Islet precursor cell (in vitro differentiated cells): ENCODE results near the gene DPP10.
A peak's percentile ranks its signal among the peaks of the same experiment; 100 is the strongest.

Experiments
- DNase-seq: peaks from one replicate; pipeline ENCODE4 v3.0.0-alpha.2; 2018

The DPP10 gene

DNA sequence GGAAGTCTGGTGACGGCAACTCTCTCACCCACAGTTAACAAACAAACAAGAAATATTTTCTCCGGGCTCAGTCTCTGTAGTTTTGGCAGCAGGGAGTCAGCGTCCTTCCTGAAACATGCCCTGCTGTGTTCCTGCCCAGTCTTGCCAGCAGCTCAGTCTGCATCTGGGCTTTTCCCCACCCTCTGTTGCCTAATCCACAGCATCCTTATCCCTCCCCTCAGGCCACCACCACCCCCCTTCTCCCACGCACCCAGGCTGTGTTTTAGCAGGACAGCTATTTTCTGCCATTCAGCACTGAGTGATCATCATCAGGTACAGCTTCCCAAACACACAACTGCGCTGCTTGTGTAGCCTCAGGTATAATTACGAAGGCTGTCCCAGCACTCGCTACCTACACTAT is 168.2 kb downstream of the DPP10 start:
- peak; percentile 62 for DNase-seq

DNA sequence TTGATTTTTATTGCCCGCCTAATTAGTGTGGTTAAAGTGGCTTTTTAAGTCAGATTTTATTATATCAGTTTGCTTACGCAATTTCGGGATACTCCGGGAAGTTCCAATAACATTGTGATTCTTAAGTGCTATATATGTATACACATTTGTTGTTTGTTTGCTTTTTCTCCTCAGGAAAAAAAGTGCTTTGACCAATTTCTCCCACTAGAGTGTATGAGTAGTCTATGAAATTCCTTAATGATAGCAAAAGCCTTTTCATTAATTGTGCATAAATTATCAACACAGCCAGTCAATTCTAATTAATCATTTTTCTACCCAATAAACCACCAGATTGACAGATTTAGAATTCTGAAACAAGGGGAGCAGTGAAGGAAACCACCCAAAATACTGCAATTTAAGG is 172.2 kb downstream of the DPP10 start:
- DNase-seq = no peak

DNA sequence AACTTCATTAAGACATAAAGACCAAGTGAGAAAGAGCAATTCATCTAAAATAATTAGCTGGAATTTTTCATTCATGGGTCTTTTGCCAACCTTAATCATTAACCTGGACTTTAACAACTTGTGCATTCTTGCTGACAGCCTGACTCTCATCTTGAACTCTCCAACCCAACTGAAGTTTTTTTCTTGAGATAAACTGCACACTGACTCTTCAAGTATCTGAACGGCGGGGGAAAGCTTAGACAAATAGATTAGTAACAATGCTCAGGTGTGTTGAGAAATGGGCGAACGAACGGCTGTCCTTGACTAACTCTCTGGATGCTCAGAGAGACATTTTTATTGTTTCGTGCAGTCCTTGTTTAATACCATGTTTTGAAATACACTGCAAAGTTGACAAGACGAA is 186.0 kb downstream of the DPP10 start:
- DNase-seq = no peak

DNA sequence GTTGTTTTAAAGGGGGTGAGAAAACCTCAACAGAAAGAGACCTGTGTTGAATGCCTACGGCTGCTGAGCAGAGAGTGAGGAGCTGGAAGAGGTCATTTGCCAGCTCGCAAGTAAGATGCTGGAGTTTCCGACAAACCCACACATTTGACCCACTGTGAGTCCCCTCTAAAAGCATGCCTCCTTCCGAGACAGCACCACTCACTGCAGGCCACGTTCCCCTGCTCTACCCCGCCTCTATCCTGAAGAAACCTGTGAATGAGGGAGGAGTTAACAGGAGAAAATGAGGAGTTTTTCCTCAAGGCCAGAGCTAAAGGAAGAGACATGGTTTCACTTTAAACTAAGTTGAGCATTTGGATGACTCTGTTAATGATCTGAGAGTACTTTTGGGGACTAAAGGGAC is 188.7 kb downstream of the DPP10 start:
- no peak for DNase-seq

DNA sequence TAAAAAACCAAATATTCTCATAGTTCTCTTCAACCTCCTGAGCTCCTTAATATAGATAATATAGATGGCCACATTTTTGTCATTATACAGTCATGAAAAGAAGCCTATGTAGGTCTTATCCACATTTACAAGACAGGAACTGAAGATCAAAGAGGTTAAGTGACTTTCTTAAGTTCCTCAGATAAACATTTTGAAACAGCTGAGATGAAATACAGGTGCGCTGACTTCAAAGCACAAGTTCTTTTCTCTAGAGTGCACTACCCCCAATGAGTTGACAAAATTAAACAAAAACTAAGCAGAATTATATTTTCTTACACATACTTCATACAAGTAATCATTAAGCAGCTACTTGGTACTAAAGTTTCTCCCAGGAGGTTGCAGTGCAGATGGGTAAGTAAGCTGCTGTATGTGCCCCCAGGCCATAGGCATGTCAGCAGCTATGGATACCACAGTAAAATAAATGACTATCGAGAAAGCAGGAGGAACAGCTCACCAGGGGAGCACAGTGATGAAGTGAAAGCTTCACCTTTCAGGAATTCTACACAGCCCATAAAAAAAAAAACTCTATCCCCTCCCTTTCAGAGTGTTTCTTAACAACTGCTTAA is 199.8 kb downstream of the DPP10 start:
- peak; percentile 68 for DNase-seq

DNA sequence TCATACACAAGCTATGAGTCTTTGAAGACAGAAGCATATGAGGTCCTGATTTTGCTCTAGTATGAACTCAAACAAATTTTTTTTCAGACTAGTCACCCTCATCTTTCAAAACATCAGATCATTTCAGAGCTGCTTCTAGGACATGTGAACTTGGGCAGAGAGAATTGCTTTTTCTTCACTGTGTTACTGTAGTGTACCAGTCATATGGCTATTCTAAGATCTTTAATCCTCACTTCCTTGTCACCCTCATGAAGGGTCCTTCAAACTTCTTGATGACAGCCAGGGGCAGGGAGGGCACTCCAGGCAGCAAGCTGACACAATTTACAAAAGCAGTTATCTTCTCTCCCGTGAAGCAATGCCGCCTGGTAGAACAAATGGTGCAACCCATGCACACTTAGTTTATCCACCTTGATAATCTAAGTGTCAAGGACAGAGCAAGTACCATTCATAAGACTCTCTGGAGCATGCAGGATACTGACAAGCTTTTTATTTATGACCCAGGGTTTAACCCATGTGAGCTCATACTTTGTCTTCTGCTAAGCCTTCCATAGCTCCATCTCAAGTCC is 200.6 kb downstream of the DPP10 start:
- DNase-seq = no peak

DNA sequence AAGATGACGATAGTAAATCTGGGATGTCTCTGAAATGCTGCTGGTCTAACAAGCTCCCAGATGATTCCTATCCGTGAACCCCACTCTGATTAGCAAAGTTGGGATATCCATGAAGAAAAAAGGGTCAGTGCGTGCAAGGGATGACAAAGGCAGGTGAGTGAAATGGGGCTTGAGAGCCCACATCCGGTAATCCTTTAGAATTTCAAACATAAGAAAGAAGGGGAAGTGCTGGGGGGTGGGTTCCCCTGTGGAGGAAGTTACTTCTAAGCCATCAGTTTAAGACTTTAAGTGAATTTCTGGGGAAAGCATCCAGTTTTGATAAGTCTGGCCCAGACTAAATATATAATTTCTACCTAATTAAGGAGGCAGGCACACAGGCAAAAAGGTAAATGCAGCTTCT is 209.5 kb downstream of the DPP10 start:
- DNase-seq = no peak

DNA sequence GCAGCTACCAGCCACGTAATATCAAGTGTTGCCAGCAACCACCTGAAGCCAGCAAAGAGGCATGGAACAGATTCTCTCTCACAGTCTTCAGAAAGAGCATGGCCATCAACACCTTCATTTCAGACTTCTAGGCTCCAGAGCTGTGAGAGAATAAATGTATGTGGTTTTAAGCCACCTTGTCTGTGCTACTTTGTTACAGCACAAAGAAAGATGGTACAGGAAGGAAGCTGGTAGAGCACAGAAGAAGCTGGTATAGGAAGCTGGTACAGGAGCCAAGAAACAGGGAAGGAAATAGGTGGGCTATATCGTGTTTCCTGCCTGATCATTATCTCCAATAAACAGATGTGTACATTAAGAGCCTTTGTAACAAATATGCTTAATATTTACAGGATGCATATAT is 217.4 kb downstream of the DPP10 start:
- DNase-seq = no peak

DNA sequence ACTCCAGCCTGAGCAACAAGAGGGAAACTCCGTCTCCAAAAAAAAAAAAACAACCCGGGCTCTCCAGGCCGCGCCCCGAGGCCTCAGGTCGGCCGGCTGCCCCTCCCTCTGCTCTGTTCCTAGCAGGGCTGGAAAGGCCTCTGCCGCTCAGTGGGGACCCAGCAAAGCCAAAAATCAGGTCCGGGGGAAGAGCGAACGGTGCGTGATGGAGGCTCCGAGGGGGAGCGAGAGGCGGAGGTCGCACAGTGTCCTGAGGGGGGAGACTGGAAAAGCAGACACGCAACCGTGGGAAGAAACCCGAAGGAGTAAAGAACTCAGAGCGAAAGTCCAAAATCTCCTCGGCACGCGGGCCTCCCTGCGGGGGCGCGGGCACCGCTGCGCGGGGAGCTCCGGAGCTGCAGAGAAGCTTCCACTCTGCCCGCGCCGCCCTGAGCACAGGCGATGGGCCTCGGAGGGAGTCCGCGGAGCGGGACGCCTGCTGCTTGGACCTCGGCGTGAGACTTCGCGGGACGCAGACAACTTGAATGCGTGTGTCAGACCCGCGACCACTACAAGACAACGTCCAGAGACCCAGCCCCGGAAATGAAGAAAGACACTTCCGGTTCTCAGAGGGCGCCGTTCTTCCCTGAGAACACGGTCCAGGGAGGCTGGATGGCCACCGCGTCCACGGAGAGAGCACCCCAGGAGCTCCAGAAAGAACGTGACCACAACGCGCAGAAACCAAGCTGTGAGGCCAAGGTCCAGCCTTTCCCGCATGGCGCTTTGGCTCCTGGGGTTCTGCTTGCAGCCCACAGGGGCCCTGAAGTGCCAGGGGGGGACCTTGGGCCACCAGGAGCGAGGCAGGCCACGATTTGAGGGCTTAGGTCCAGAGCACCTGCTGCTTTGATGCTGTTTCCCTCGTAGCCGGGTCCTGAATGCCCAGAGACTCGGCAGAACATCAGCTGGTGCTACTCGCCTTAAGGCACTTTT is 219.8 kb downstream of the DPP10 start:
- peak; percentile 71 for DNase-seq

DNA sequence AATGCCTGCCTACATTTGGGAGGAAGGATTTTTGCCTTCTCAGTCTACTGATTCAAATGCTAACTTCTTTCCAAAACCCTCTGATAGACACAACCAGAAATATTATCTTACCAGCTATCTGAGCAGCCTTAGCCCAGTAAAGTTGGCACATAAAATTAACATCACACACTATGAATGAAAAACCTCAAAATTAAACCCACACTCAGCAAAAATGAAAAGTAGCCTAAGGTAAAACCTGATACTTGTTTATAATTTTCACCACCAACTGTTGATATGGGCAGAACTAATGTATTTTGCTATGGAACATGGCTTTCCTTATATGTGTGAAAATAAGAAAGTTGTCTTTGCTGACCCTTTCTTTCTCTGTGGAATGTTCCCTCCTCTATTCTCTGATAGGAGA is 226.0 kb downstream of the DPP10 start:
- no peak for DNase-seq

DNA sequence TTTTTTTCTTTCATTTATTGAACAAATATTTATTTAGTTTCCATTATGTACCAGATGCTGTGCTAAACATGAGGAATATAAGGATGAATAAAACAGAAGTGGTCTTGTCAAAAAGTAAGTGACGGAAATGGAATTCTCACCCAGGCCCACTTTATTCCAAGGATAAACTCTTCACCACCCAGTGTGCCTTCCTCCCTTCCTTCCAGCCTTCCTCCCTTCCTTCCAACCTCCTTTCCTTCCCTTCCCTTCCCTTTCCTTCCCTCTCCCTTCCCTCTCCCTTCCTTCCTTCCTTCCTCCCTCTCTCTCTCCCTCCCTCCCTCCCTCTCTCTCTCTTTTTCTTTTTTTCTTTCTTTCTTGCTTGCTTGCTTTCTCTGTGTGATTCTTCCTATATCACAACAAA is 240.8 kb downstream of the DPP10 start:
- no peak for DNase-seq

DNA sequence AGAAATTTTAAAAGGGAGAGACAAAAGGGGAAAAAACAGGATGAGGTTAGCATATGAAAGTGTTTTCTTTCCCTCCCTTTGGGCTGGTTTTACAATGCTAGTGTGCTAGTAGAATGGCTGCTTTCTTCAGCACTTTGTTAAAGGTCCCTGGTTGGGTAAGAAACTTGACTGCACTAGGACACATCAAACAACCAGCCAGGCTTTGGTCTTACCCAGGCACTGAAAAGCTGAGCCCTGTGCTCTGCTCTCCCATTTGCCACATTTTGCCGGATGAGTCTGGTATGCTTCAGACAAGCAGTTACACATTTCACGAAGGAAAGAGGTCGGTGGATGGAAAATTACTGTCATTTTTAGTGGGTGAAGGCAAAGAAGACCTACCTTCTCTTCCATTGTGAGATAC is 242.0 kb downstream of the DPP10 start:
- DNase-seq = no peak

DNA sequence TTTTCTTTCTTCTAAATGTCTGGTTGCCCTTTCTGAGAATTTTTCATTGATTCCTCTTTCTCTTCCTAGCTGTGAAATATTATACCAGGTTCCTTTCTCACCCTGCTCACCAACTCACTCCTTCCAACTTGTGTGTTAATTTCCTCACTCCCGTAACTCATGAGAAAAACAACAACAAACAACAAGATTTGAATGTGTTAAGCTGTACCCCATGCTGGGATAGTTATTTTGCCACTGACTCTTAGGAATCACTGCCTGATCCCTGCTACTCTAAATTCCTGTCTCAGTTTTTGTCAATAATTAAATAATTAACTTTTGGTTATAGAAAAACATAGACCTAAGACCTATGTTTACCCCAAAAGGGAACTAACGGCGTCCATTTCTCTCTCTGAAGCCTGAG is 242.7 kb downstream of the DPP10 start:
- DNase-seq = no peak

DNA sequence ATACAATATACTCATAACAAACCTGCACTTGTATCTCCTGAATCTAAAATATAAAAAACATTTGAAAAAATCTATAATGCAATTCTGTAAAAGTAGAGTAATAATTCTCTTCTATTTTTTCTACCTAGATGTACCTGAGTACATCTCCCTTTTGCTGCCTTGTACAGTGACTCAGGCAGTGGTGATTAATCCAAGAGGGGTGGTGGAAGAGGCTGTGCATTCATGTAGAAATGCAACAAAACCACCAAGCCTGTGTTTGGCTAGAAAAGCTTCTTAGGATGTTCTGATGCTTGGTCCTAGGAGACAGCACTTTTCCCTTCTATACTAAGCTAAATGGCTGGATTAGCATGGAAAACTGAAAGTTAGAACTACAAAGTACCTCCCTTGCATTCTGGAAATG is 245.8 kb downstream of the DPP10 start:
- DNase-seq = no peak

DNA sequence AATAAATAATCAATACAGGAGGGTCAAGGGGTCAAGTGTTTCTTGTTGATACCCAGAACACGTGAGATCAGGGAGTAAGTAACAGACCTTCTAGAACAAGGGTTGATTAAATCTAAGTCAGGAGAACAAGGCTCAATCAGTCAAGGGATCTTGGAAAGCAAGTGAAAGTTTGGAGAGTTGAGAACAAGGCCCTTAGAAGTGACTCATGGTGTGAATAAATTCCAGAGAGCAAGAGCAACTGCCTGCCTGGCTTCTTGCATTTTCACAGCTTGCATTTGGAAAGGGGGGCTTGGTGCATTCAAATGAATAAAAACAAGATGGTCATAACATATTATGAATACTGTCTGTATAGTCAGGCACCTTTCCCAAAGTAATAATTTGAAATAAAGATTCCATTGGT is 256.1 kb downstream of the DPP10 start:
- no peak for DNase-seq

DNA sequence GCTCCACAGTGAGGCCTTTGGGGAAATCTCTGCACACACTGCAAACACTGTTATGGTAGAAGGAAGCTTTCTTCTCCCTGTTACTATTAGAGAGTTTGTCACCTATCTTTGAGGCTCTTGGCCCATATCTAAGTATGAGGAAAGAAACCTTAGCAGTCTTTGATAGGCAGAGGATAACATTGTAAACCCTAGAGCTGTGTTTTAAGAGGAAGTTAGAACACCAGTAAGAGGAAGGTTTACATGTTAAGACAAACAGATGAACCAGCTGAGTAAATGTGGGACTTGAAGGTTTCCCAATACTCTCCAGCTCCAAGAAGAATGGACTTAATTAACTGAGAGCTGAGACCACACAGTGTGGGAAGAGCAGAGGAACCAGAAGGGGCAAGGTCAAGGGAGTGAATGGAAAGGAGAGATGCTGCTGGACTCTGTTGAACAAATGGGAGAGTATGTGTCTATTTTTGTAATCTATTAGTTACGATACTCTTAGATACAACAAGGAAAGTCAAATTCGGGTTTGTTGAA is 257.0 kb downstream of the DPP10 start:
- no peak for DNase-seq

DNA sequence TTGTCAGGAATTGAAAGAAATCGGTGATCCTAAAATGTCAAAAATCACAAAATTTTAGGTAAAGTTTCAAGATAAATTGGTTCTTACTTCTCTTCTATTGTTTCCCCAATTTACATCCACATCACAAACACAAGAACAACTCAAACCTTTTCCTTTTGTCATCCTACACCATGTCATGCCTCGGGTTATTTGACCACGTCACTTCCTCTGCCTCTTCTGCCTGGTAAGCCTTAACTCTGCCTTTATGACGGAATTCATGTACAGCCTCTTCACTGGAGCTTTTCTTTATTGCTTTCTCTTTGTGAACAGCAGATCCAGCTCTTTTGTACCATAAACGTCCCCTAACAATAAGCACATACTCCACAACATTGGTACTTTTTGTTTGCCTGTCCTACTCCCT is 258.0 kb downstream of the DPP10 start:
- DNase-seq = no peak

DNA sequence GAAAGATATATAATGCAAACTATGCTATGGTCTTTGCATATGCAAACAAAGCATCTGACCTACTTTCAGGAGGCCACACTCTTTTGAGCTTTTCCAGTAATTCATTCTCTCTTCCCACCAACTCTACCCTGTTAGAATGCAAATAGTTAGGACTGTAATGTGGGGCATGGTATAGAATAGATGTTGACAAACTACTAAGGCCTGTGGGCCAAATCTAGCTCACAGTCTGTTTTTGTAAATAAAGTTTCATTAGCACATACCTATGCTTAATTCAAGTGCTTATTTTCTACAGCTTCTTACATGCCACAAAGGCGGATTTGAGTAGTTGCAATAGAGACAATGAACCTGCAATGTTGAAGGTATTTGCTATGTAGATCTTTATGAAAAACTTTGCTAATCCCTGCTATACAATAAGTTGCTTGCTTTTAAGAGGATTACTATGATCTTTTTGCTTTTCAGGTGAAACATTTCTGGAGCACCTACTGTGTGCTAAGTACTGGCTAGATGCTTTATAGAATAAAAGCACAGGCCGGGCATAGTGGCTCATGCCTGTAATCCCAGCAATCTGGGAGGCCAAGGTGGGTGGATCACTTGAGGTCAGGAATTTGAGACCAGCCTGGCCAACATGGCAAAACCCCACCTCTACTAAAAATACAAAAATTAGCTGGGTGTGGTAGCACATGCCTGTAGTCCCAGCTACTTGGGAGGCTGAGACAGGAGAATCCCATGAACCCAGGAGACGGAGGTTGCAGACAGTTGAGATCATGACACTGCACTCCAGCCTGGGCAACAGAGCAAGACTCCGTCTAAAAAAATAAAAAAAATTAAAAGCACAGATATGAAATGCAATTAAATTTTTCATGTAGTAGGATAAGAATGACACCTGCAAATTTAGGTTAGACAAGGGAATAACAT is 267.8 kb downstream of the DPP10 start:
- DNase-seq = no peak

DNA sequence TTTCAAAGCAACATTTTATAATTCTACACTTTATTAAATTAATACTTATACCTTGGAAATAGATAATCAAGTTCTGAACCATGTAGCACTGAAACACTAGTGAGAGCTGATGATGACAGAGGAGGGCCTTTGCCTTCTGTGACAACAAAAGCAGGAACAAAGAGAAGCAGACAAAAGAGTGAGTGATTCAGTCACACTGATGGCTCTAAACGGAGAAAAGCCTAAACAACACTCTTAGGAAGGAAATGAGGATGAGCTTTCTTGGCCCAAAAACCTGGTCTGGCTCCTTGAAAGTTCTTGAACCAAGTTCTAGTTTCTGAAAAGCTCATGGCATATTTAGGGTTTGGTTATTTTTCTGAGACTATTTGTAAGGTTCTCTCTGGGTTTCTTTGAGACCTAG is 271.9 kb downstream of the DPP10 start:
- DNase-seq = no peak

DNA sequence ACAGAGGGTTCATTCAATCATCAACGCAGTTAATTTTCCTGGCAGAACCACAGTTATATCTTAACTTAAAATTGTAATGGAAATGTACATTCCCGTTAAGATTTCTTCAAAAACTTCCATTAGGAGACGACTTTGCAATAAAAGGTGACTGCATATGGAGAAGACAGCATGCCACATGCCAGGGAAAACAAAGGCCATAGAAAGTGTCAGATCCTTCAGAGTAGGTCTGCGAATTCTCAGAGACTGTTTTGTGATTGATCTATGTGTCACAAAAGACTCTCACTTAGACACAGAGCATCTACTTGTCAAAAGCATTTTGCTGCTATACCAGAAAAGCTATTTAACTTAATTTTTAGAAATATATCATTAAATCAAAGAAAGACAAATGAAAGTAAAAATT is 274.6 kb downstream of the DPP10 start:
- no peak for DNase-seq

DNA sequence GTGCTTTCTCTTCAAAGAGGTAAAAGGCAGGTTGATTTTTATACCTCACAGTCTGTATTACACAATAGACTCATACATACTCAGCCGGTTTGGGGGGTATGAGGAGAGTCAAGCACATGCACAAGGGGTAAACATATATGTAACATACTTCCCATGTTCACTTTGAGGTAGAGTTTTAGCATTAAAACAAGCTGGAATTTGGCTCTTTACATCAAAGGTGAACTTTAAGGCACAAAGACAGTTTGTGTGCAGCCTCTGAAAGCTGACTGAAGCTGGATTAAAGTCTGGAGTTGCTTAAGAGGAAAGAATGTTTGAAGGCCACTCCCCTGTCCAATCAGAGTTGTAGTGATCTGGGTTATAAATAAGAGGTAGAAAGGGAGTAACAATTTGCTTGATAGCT is 282.0 kb downstream of the DPP10 start:
- DNase-seq = no peak

DNA sequence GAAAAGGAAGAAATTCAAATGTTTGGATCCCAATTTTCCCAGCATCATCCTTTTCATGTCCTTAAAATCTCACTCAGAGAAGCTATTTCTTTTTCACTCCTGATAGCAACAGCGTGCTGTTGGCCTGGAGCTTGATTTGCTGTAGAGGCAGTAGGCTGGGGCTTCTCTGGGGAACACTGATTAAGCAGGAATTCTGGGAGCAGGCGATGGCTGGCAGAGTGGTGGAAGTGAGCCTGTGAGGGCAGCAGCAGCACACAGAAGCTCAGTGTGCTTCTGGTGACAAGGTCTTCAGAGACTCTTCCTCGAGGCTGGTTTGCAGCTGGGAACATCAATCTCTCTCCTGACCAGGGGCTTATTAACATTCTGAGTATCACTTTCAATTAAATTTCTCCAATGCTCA is 284.6 kb downstream of the DPP10 start:
- DNase-seq = no peak

DNA sequence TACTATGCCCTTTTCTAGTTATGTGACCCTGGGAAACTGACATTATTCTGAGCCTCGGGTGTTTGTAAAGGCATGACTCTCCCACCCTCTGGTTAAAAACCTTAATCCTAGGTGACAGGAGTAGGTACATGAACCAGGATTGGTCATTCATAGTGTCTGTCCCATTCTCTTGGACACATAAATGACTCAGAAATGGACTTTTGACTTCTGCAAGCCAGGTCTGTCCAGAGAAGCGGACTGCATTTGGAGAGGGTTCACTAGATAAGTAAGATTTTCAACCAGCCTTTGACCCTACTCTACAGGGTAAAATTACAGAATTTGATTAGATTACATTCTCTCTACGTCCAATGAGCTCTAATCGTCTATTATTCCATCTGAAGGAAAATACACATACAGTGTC is 285.9 kb downstream of the DPP10 start:
- DNase-seq = no peak
